CD8-positive, alpha-beta memory T cell (primary cell): ENCODE data around the gene ARRB2. TPM values are rescaled to one million over a fixed set of nuclear protein-coding genes. Genes with fewer than 3 reads are reported as not detected.

ENCODE experiments used
- CTCF ChIA-PET: fragments of 350-600 bp; sonication (Branson Sonifier 250); formaldehyde crosslinking; loops from one replicate; lab custom pipeline; 2021; ENCODE audit warnings: antibody characterized with exemption; lab: Charles Lee
- POLR2A ChIA-PET: fragments of 350-600 bp; sonication (Branson Sonifier 250); formaldehyde crosslinking; loops from one replicate; lab custom pipeline; 2021; ENCODE audit warnings: antibody characterized with exemption; lab: Charles Lee
- DNase-seq, 5 donors: peaks; one replicate each; pipeline versions ENCODE4 v3.0.0 to v3.0.0-alpha.2; 2020 to 2022; ENCODE audit warnings: mixed read lengths in 1 of 5
- H3K27ac ChIP-seq: one replicate; pipeline ENCODE4 v1.7.0; 2013; ENCODE audit warnings: low read depth, mild to moderate bottlenecking, low read length, moderate library complexity
- H3K27me3 ChIP-seq: 2 replicates; pipeline ENCODE4 v1.7.0; 2013; ENCODE audit warnings: low read length, mild to moderate bottlenecking; ENCODE audit not compliant: insufficient read depth, poor library complexity, severe bottlenecking
- H3K36me3 ChIP-seq: 2 replicates; pipeline ENCODE4 v1.7.0; 2013; ENCODE audit warnings: mild to moderate bottlenecking, low read length, moderate library complexity; ENCODE audit not compliant: insufficient read depth
- H3K4me1 ChIP-seq: 2 replicates; pipeline ENCODE4 v1.7.0; 2013; ENCODE audit warnings: mild to moderate bottlenecking, low read length, moderate library complexity; ENCODE audit not compliant: insufficient read depth
- H3K4me3 ChIP-seq: 2 replicates; pipeline ENCODE4 v1.7.0; 2013; ENCODE audit warnings: mild to moderate bottlenecking, low read length
- H3K9me3 ChIP-seq: 2 replicates; pipeline ENCODE4 v1.7.0; 2013; ENCODE audit warnings: mild to moderate bottlenecking, low read length
- H3K27ac Mint-ChIP-seq, 8 donors: one replicate each; pipeline ENCODE4 v1.8.0; 2020 to 2021; ENCODE audit warnings: mixed read lengths in 8 of 8, mild to moderate bottlenecking in 6 of 8, inconsistent platforms in 3 of 8, moderate library complexity in 3 of 8
- H3K27me3 Mint-ChIP-seq, 2 donors: one replicate each; pipeline ENCODE4 v1.8.0; 2020 to 2021; ENCODE audit warnings: mixed read lengths in 2 of 2, mild to moderate bottlenecking in 1 of 2, moderate library complexity in 1 of 2
- H3K36me3 Mint-ChIP-seq, 3 donors: one replicate each; pipeline ENCODE4 v1.8.0; 2020 to 2021; ENCODE audit warnings: mixed read lengths in 3 of 3, inconsistent platforms in 1 of 3, mild to moderate bottlenecking in 1 of 3
- H3K4me1 Mint-ChIP-seq, 3 donors: one replicate each; pipeline ENCODE4 v1.8.0; 2020 to 2021; ENCODE audit warnings: mixed read lengths in 3 of 3, inconsistent platforms in 1 of 3, mild to moderate bottlenecking in 1 of 3
- H3K4me3 Mint-ChIP-seq, 7 donors: one replicate each; pipeline ENCODE4 v1.8.0; 2020 to 2021; ENCODE audit warnings: mixed read lengths in 7 of 7, mild to moderate bottlenecking in 6 of 7, moderate library complexity in 4 of 7, inconsistent platforms in 2 of 7
- H3K9me3 Mint-ChIP-seq, 5 donors: one replicate each; pipeline ENCODE4 v1.8.0; 2020 to 2022; ENCODE audit warnings: mixed read lengths in 5 of 5, mild to moderate bottlenecking in 3 of 5, moderate library complexity in 2 of 5, inconsistent platforms in 1 of 5
- polyA plus RNA-seq: library from polyadenylated mRNA; unstranded; fragments of 300-500 nt; fragmentation: Illumina TruSeq; gene quantifications from one replicate; pipeline ENCODE4 v1.2.3, GENCODE V29; 2021
- total RNA-seq, 2 experiments: library from RNA; stranded (reverse); gene quantifications; one replicate each; pipeline ENCODE4 v1.2.3, GENCODE V29; 2021

The ARRB2 gene
- total and polyA plus RNA-seq, 3 experiments from 2014 or later = 69.4 to 172 (median 170) TPM

DNA sequence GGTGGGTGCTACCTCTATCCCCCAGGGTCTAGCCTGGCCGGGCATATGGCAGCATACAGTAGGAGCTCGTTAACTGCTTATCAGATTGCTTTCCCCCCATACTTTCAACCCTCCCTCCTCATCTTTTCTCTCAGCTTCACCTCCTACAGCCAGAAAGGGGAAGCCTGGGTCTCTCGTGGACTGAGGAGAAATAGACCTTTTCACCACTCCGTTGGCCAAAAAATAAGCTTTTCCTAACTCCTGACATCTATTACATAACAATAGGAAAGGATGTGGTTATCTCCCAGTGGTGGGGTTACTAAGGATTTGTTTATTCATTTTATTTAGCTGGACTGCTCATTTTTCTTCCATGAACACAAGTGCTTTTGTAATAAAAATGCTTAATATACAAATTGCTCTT, 38.3 kb downstream of the ARRB2 start:
- H3K4me1 Mint-ChIP-seq = peaks cover 9 to 15% (median 14%) of the 10 kb centered on the region in 3 donors

GRCh38 chr17:4750606-4751005, 40.2 kb downstream of the ARRB2 start:
- no peaks in the 10 kb centered on the region for H3K9me3 ChIP-seq
- no peak for DNase-seq
- H3K4me1 ChIP-seq = peaks cover 10% of the 10 kb centered on the region
- ChIA-PET CTCF (no interaction called here), POLR2A (no interaction called here)
- Mint-ChIP-seq H3K9me3 (no peaks in the 10 kb centered on the region), H3K4me3 (no peak overlapping the region), H3K36me3 (no peaks in the 10 kb centered on the region), H3K27me3 (peaks cover 24 to 40% of the 10 kb centered on the region in 2 donors), H3K27ac (no peak overlapping the region), H3K4me1 (peaks cover 9 to 15% (median 12%) of the 10 kb centered on the region in 3 donors)
- no peaks in the 10 kb centered on the region for H3K36me3 ChIP-seq
- no peaks in the 10 kb centered on the region for H3K27me3 ChIP-seq
- H3K4me3 ChIP-seq = no peak overlapping the region
- no peak overlapping the region for H3K27ac ChIP-seq

More for the DNA sequence above, 38.3 kb downstream of the ARRB2 start:
- no peak overlapping the region for H3K27ac ChIP-seq
- H3K4me3 Mint-ChIP-seq = no peak overlapping the region
- H3K4me3 ChIP-seq = no peak overlapping the region
- H3K36me3 ChIP-seq = no peaks in the 10 kb centered on the region
- no peaks in the 10 kb centered on the region for H3K9me3 Mint-ChIP-seq
- H3K27me3 ChIP-seq = peaks cover 3% of the 10 kb centered on the region
- no peak for DNase-seq
- no peaks in the 10 kb centered on the region for H3K36me3 Mint-ChIP-seq
- no peaks in the 10 kb centered on the region for H3K9me3 ChIP-seq
- H3K27ac Mint-ChIP-seq = no peak overlapping the region
- ChIA-PET CTCF (interaction anchor here (1.0 to 1.8 kb wide), 3 partner anchors 10 to 41 kb away, joined by 3 to 4 read pairs (median 4); partner anchors contain the start of gene GLTPD2), POLR2A (interaction anchor here (0.9 kb wide), 1 partner anchor 41 kb away, joined by 3 read pairs; no protein-coding TSS in a partner anchor)
- peaks cover 10% of the 10 kb centered on the region for H3K4me1 ChIP-seq
- peaks cover 13 to 33% of the 10 kb centered on the region in 2 donors for H3K27me3 Mint-ChIP-seq

GRCh38 chr17:4751932-4752331, 41.5 kb downstream of the ARRB2 start:
- no peaks in the 10 kb centered on the region for H3K9me3 ChIP-seq
- H3K27ac ChIP-seq = no peak overlapping the region
- Mint-ChIP-seq H3K4me3 (no peak overlapping the region), H3K27ac (no peak overlapping the region), H3K27me3 (peaks cover 24 to 45% of the 10 kb centered on the region in 2 donors), H3K9me3 (no peaks in the 10 kb centered on the region), H3K4me1 (peaks cover 9 to 11% (median 9%) of the 10 kb centered on the region in 3 donors), H3K36me3 (no peaks in the 10 kb centered on the region)
- no peaks in the 10 kb centered on the region for H3K36me3 ChIP-seq
- H3K27me3 ChIP-seq = no peaks in the 10 kb centered on the region
- H3K4me1 ChIP-seq = peaks cover 10% of the 10 kb centered on the region
- no peak overlapping the region for H3K4me3 ChIP-seq
- CTCF ChIA-PET = interaction anchor here (1.9 kb wide), 1 partner anchor 38 kb away, joined by 7 read pairs; the partner anchor contains the start of gene GLTPD2
- DNase-seq = no peak
- POLR2A ChIA-PET = no interaction called here

- Histone ChIP-seq H3K27me3 (no peaks in the 10 kb centered on the region), H3K9me3 (no peaks in the 10 kb centered on the region), H3K27ac (no peak overlapping the region), H3K4me1 (peaks cover 2% of the 10 kb centered on the region), H3K36me3 (no peaks in the 10 kb centered on the region), H3K4me3 (no peak overlapping the region)
- POLR2A ChIA-PET = no interaction called here
- H3K27me3 Mint-ChIP-seq = peaks cover 24 to 43% of the 10 kb centered on the region in 2 donors
- H3K27ac Mint-ChIP-seq = peak overlapping the region in 1 of 8 donors; percentile 44
- H3K4me3 Mint-ChIP-seq = no peak overlapping the region
- CTCF ChIA-PET = interaction anchor here (1.9 kb wide), 1 partner anchor 36 kb away, joined by 7 read pairs; the partner anchor contains the start of gene GLTPD2
- no peaks in the 10 kb centered on the region for H3K36me3 Mint-ChIP-seq
- H3K4me1 Mint-ChIP-seq = peaks cover 0 to 3% (median 2%) of the 10 kb centered on the region in 3 donors
- H3K9me3 Mint-ChIP-seq = no peaks in the 10 kb centered on the region
- no peak for DNase-seq
These were observed 43.0 kb downstream of the ARRB2 start for GRCh38 chr17:4753392-4753791.

DNA sequence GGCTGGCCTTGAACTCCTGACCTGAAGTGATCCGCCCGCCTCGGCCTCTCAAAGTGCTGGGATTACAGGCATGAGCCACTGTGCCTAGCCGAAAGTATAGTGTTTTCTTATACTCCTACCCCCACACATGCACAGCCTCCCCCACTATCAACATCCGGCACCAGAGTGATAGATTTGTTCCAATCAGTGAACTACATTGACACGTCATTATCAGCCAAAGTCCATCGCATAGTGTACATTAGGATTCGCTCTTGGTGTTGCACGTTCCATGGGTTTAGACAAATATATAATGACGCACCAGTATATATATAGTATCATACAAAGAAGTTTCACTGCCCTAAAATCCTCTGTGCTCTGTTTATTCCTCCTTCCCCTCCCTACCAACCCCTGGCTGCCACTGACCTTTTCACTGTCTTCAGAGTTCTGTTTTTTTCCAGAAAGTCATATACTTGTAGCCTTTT, 49.4 kb downstream of the ARRB2 start:
- CTCF ChIA-PET = no interaction called here
- no peaks in the 10 kb centered on the region for H3K36me3 Mint-ChIP-seq
- no peak overlapping the region for H3K4me3 ChIP-seq
- no peaks in the 10 kb centered on the region for H3K36me3 ChIP-seq
- H3K9me3 ChIP-seq = no peaks in the 10 kb centered on the region
- no peaks in the 10 kb centered on the region for H3K4me1 Mint-ChIP-seq
- no peaks in the 10 kb centered on the region for H3K9me3 Mint-ChIP-seq
- peaks cover 10 to 28% of the 10 kb centered on the region in 2 donors for H3K27me3 Mint-ChIP-seq
- no peaks in the 10 kb centered on the region for H3K27me3 ChIP-seq
- POLR2A ChIA-PET = no interaction called here
- no peak overlapping the region for H3K4me3 Mint-ChIP-seq
- H3K27ac Mint-ChIP-seq = no peak overlapping the region
- DNase-seq = no peak
- H3K27ac ChIP-seq = no peak overlapping the region
- no peaks in the 10 kb centered on the region for H3K4me1 ChIP-seq

DNA sequence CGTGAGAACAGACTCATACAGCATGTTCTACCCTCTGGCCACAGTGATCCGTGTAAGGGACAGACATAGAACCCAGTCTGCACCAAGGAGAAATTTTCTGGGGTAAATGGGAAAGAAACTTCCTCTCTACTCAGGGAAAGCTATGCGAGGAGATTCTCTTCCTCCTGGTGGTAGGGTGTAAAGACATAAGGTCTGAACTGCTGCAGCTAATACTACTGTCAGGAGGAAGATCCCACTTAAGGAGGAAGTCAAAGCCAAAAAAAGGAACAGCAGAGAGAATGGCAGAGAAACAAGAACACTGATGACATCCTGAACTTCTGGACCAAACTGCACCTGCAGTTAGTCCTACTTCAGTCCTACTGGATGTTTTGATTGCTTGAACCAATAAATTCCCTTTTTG, 54.2 kb downstream of the ARRB2 start:
- Mint-ChIP-seq H3K4me1 (no peaks in the 10 kb centered on the region), H3K27ac (no peak overlapping the region), H3K9me3 (no peaks in the 10 kb centered on the region), H3K4me3 (no peak overlapping the region), H3K36me3 (no peaks in the 10 kb centered on the region), H3K27me3 (peaks cover 6 to 20% of the 10 kb centered on the region in 2 donors)
- Histone ChIP-seq H3K27me3 (no peaks in the 10 kb centered on the region), H3K4me3 (no peak overlapping the region), H3K36me3 (no peaks in the 10 kb centered on the region), H3K9me3 (no peaks in the 10 kb centered on the region), H3K27ac (no peak overlapping the region), H3K4me1 (no peaks in the 10 kb centered on the region)
- DNase-seq = no peak
- POLR2A ChIA-PET = no interaction called here
- CTCF ChIA-PET = no interaction called here

GRCh38 chr17:4766201-4766600, 55.8 kb downstream of the ARRB2 start:
- Mint-ChIP-seq H3K4me1 (no peaks in the 10 kb centered on the region), H3K9me3 (no peaks in the 10 kb centered on the region), H3K27me3 (peaks cover 2 to 15% of the 10 kb centered on the region in 2 donors), H3K4me3 (no peak overlapping the region), H3K27ac (no peak overlapping the region), H3K36me3 (no peaks in the 10 kb centered on the region)
- Histone ChIP-seq H3K27me3 (no peaks in the 10 kb centered on the region), H3K4me3 (no peak overlapping the region), H3K36me3 (no peaks in the 10 kb centered on the region), H3K27ac (no peak overlapping the region), H3K4me1 (no peaks in the 10 kb centered on the region), H3K9me3 (no peaks in the 10 kb centered on the region)
- CTCF ChIA-PET = no interaction called here
- POLR2A ChIA-PET = no interaction called here
- no peak for DNase-seq

DNA sequence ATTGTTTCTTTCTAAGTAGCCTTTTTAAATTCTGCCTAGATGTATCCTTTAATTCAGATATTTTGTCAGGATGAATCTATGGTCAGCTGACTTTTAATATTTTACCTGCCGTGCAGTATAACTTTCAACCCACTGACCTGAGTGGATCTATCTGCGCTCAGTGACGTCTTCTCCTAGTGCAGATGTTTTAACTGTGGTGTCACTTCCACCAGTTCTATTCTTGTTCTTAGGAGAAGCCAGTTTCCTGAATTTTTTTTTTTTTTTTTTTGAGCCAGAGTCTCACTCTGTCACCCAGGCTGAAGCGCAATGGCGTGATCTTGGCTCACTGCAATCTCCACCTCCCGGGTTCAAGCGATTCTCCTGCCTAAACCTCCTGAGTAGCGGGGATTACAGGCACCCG, 56.3 kb downstream of the ARRB2 start:
- Mint-ChIP-seq H3K4me3 (no peak overlapping the region), H3K27ac (no peak overlapping the region), H3K27me3 (peaks cover 2 to 18% of the 10 kb centered on the region in 2 donors), H3K9me3 (no peaks in the 10 kb centered on the region), H3K36me3 (no peaks in the 10 kb centered on the region), H3K4me1 (peaks cover 1 to 5% (median 4%) of the 10 kb centered on the region in 3 donors)
- Histone ChIP-seq H3K4me1 (no peaks in the 10 kb centered on the region), H3K27ac (no peak overlapping the region), H3K36me3 (no peaks in the 10 kb centered on the region), H3K27me3 (no peaks in the 10 kb centered on the region), H3K4me3 (no peak overlapping the region), H3K9me3 (no peaks in the 10 kb centered on the region)
- POLR2A ChIA-PET = no interaction called here
- no peak for DNase-seq
- CTCF ChIA-PET = no interaction called here
